ENCODE data around the gene TMEM175.

TMEM175 gene

GRCh38 chr4:905485-906338 is 26.5 kb upstream of the TMEM175 start:
- DNase-seq (ENCODE audit: insufficient read length, low spot score) (no peak), FAIRE-seq (no peak)
- TF ChIP-seq POLR2A (IDR thresholded peaks at IDR 0.05; ENCODE audit: low read depth, low read length), result no peak

GRCh38 chr4:906339-907102 is 25.7 kb upstream of the TMEM175 start:
- FAIRE-seq (no peak), DNase-seq (ENCODE audit: insufficient read length, low spot score) (no peak)
- no peak for TF ChIP-seq POLR2A (IDR thresholded peaks at IDR 0.05; ENCODE audit: low read depth, low read length)

GRCh38 chr4:907103-907400 is 25.2 kb upstream of the TMEM175 start:
- DNase-seq (ENCODE audit: insufficient read length, low spot score), result no peak
- FAIRE-seq, result no peak
- TF ChIP-seq POLR2A (IDR thresholded peaks at IDR 0.05; ENCODE audit: low read depth, low read length), result no peak

- no peak for FAIRE-seq
These were observed 24.4 kb upstream of the TMEM175 start for GRCh38 chr4:907691-908425.

DNA sequence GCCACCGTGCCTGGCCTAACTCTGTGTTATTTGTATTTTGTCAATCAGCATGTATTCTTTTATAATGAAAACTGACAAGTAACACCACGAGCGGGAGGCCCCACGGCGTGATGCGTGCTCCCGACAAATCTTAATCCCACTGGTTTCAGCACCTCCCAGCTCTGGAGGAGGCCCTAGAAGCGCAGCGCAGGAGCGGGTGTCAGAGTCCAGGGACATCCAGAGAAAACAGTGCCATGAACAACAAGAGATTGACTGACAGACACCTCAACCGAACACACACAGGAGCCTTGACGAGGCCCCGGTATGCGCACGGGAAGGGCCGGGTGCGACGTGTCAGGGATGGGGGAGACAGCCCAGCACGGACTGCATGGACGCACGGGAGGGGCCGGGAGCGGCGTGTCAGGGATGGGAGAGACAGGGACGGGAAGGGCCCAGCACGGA is 23.1 kb upstream of the TMEM175 start:
- FAIRE-seq, result no peak
- no peak for TF ChIP-seq POLR2A (IDR thresholded peaks at IDR 0.05; ENCODE audit: low read depth, low read length)
- no peak for DNase-seq (ENCODE audit: insufficient read length, low spot score)

More at GRCh38 chr4:907691-908425, 24.4 kb upstream of the TMEM175 start:
- no peak for DNase-seq (ENCODE audit: insufficient read length, low spot score)
- TF ChIP-seq POLR2A (IDR thresholded peaks at IDR 0.05; ENCODE audit: low read depth, low read length), result no peak

DNA sequence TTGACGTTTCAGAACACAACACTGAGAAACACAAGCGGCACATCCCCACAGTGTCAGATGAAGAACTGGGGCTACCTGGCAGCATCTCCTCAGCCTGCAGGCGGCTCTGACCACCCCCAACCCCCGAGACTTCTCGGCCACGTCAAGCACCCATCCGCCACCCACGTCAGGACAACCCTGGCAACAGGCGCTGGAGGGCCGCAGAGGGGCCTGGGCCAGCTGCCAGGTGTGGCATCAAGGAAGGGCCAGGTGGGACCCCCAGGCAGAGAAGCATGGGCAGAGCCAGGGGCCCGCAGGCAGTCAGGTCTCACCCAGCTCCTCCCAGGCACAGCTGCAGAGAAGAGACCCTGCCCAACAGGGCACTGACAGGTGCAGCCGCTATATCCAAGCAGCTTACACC is 22.4 kb upstream of the TMEM175 start:
- TF ChIP-seq POLR2A (IDR thresholded peaks at IDR 0.05; ENCODE audit: low read depth, low read length), result no peak
- FAIRE-seq (no peak), DNase-seq (ENCODE audit: insufficient read length, low spot score) (no peak)

DNA sequence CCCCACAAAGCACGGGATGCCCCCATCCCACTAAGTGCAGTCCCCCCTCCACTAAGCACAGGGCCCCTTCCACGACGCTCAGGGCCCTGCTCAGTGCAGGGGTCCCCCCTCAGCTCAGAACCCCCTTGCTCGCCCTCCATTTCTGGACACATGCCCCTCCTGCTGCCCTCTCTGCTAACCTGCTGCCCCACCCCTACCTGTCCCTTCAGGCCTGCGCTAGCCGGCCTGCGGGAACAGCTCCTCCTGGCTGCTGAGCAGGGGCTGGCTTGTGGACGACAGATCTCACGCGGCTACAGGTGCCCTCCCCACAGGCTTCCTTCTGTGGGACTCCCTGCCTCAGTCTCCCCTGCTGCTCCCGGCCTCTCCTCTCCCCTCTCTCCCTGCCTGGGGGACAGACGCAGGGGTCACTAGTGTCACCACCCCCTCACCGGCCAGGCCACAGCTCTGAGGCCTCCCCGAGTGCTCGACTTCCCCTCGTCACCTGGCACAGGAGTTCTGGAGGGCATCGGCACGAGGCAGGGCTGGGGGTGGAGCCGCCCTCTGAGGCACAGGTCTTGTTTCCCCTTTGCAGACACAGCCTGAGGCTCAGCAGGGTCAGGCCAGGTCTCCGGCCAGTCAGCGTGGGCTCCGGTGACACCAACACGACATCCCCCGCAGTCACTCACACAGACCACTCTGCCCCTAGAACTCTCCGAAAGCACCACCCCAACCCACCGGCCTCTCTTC is 21.7 kb upstream of the TMEM175 start:
- no peak for DNase-seq (ENCODE audit: insufficient read length, low spot score)
- no peak for TF ChIP-seq POLR2A (IDR thresholded peaks at IDR 0.05; ENCODE audit: low read depth, low read length)
- no peak for FAIRE-seq

DNA sequence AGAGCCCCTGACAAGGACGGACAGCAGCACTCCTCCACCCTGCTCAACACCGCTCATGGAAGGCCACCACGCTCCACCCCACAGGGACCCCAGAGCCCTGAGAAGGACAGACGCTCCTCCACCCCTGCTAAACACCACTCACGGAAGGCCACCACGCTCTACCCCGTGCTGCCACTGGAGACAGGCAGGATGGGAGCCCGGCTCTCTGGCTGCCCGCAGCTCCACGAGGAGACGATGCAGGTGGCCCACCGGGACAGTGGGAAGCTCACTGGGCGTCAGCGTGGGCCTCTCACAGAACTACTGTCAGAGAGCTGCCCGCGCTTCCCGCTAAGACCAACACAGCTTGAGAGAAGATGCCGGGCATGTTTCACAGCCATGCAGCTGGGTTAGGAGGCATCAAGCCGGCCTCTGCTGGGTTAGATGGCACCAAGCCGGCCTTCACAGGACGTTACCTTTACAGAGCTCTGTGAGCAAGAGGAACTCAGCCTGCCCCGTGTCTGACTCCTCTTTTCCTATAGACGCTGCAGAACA is 21.0 kb upstream of the TMEM175 start:
- FAIRE-seq (no peak), DNase-seq (ENCODE audit: insufficient read length, low spot score) (no peak)
- TF ChIP-seq POLR2A (IDR thresholded peaks at IDR 0.05; ENCODE audit: low read depth, low read length), result no peak

GRCh38 chr4:911871-912490 is 20.3 kb upstream of the TMEM175 start:
- DNase-seq (ENCODE audit: insufficient read length, low spot score) (no peak), FAIRE-seq (no peak)
- TF ChIP-seq POLR2A (IDR thresholded peaks at IDR 0.05; ENCODE audit: low read depth, low read length), result no peak

DNA sequence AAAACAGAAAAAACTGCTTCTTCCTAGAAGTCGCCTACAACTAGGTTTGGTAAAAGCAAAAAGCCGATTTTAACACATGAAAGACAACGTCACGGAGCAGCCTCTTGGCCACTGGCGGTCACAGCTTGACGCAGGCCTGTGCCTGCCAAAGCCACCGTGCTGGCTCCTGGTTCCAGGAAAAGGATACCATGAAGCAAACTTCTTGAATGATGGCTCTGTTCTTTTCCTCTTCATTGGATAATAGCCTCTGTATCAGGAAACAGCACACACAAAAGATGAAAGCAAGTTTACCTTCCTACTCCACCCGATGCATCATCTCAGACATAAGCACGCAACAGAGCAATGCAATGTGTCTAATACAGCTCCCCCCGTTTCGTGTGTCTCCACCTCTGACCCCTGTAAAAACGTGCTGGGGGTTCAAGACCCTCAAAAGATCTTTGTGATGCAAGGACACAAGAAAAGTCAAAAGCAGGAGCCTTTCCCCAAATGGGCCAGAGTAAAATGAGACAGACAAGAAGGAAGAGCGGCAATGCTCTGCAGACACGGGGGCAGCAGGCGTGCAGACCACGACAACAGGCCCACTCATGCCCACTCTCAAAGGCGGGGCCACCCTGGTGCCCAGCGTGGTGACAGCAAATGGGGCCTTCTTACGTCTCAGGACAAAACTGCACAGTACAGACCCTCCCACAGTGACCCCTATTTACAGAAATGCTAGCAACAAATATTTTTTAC is 19.5 kb upstream of the TMEM175 start:
- FAIRE-seq (no peak), DNase-seq (ENCODE audit: insufficient read length, low spot score) (no peak)
- no peak for TF ChIP-seq POLR2A (IDR thresholded peaks at IDR 0.05; ENCODE audit: low read depth, low read length)

DNA sequence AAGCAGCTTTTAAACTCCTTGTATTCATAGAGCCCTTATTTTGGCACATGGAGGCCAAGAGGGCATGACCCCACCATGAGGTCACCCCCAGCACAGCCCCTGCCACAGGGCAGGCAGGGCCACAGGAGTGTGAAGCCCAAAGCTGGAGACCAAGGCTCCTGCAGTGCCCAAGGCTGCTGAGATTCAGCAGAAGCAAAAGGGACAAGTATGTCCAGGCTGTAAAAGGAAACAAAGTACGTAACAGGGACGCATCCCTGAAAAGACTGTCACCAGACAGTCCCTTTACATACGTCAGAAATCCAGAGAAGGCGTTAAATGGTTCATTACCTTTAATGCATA is 19.0 kb upstream of the TMEM175 start:
- no peak for DNase-seq (ENCODE audit: insufficient read length, low spot score)
- FAIRE-seq, result no peak
- no peak for TF ChIP-seq POLR2A (IDR thresholded peaks at IDR 0.05; ENCODE audit: low read depth, low read length)

- no peak for FAIRE-seq
- no peak for DNase-seq (ENCODE audit: insufficient read length, low spot score)
- TF ChIP-seq POLR2A (IDR thresholded peaks at IDR 0.05; ENCODE audit: low read depth, low read length), result no peak
These were observed 17.7 kb upstream of the TMEM175 start for GRCh38 chr4:914531-914930.

Data from H54 (cell line).